ENCODE data around the gene TANK. TPM values are rescaled to one million over a fixed set of nuclear protein-coding genes. Genes with fewer than 3 reads are reported as not detected.
"Not testable (repeated sequence)": the region's sequence is repeated elsewhere in the genome, so short reads cannot be mapped to it uniquely, and the experiment has no call there.

Gene TANK
- total RNA-seq, 2 experiments from 2014 or later = 133 to 147 TPM

- H3K9me3 Mint-ChIP-seq (ENCODE audit: low read depth) = no peaks in the 10 kb centered on the region
- CTCF ChIA-PET = interaction anchor here (0.9 to 1.7 kb wide), 3 partner anchors 10 to 59 kb away, joined by 3 to 6 read pairs (median 4); no protein-coding TSS in a partner anchor
- peak; percentile 60 for DNase-seq
- H3K36me3 Mint-ChIP-seq = peaks cover 4% of the 10 kb centered on the region
- H3K27me3 Mint-ChIP-seq = no peaks in the 10 kb centered on the region
- peak; percentile 91 for ATAC-seq
- peak overlapping the region; percentile 44 for H3K27ac Mint-ChIP-seq
- H3K4me3 Mint-ChIP-seq = peak overlapping the region; percentile 4
- H3K4me1 Mint-ChIP-seq = peaks cover 24% of the 10 kb centered on the region
Observed at GRCh38 chr2:161122772-161123530, 37.3 kb upstream of the TANK start.

GRCh38 chr2:161123531-161124030, 36.6 kb upstream of the TANK start:
- Mint-ChIP-seq H3K27ac (peak overlapping the region; percentile 44), H3K4me3 (peak overlapping the region; percentile 4), H3K9me3 (ENCODE audit: low read depth) (no peaks in the 10 kb centered on the region), H3K4me1 (peaks cover 24% of the 10 kb centered on the region), H3K36me3 (peaks cover 5% of the 10 kb centered on the region), H3K27me3 (no peaks in the 10 kb centered on the region)
- no peak for DNase-seq
- CTCF ChIA-PET = interaction anchor here (0.9 to 1.7 kb wide), 2 partner anchors 12 to 60 kb away, joined by 3 to 6 read pairs; no protein-coding TSS in a partner anchor
- peak; percentile 18 for ATAC-seq

GRCh38 chr2:161124201-161124600, 36.0 kb upstream of the TANK start:
- Mint-ChIP-seq H3K27me3 (peaks cover 3% of the 10 kb centered on the region), H3K4me1 (peaks cover 24% of the 10 kb centered on the region), H3K9me3 (ENCODE audit: low read depth) (no peaks in the 10 kb centered on the region), H3K4me3 (no peak overlapping the region), H3K36me3 (peaks cover 8% of the 10 kb centered on the region), H3K27ac (no peak overlapping the region)
- CTCF ChIA-PET = interaction anchor here (1.2 to 2.2 kb wide), 2 partner anchors 10 to 60 kb away, joined by 3 to 8 read pairs; no protein-coding TSS in a partner anchor
- ATAC-seq (no peak), DNase-seq (no peak)

GRCh38 chr2:161128885-161129284, 31.3 kb upstream of the TANK start:
- H3K4me3 Mint-ChIP-seq = no peak overlapping the region
- H3K27ac Mint-ChIP-seq = no peak overlapping the region
- ATAC-seq (no peak), DNase-seq (no peak)
- H3K4me1 Mint-ChIP-seq = peaks cover 6% of the 10 kb centered on the region
- peaks cover 4% of the 10 kb centered on the region for H3K9me3 Mint-ChIP-seq (ENCODE audit: low read depth)
- peaks cover 18% of the 10 kb centered on the region for H3K36me3 Mint-ChIP-seq
- CTCF ChIA-PET = interaction anchor here (0.7 kb wide), 1 partner anchor 14 kb away, joined by 3 read pairs; no protein-coding TSS in a partner anchor
- peaks cover 7% of the 10 kb centered on the region for H3K27me3 Mint-ChIP-seq

GRCh38 chr2:161130354-161130753, 29.9 kb upstream of the TANK start:
- Mint-ChIP-seq H3K27me3 (peaks cover 7% of the 10 kb centered on the region), H3K9me3 (ENCODE audit: low read depth) (peaks cover 4% of the 10 kb centered on the region), H3K27ac (no peak overlapping the region), H3K4me3 (no peak overlapping the region), H3K36me3 (peaks cover 18% of the 10 kb centered on the region), H3K4me1 (peaks cover 6% of the 10 kb centered on the region)
- DNase-seq (no peak), ATAC-seq (no peak)
- CTCF ChIA-PET = no interaction called here

- H3K4me3 Mint-ChIP-seq = no peak overlapping the region
- peaks cover 7% of the 10 kb centered on the region for H3K27me3 Mint-ChIP-seq
- CTCF ChIA-PET = no interaction called here
- H3K4me1 Mint-ChIP-seq = peaks cover 10% of the 10 kb centered on the region
- H3K27ac Mint-ChIP-seq = no peak overlapping the region
- DNase-seq = no peak
- H3K9me3 Mint-ChIP-seq (ENCODE audit: low read depth) = peaks cover 4% of the 10 kb centered on the region
- no peak for ATAC-seq
- peaks cover 18% of the 10 kb centered on the region for H3K36me3 Mint-ChIP-seq
Observed at GRCh38 chr2:161131074-161131680, 29.1 kb upstream of the TANK start.

GRCh38 chr2:161131804-161132203, 28.4 kb upstream of the TANK start:
- no peak overlapping the region for H3K27ac Mint-ChIP-seq
- ATAC-seq (no peak), DNase-seq (no peak)
- H3K9me3 Mint-ChIP-seq (ENCODE audit: low read depth) = peaks cover 4% of the 10 kb centered on the region
- CTCF ChIA-PET = no interaction called here
- peaks cover 16% of the 10 kb centered on the region for H3K4me1 Mint-ChIP-seq
- H3K4me3 Mint-ChIP-seq = no peak overlapping the region
- peaks cover 7% of the 10 kb centered on the region for H3K27me3 Mint-ChIP-seq
- H3K36me3 Mint-ChIP-seq = peaks cover 18% of the 10 kb centered on the region

GRCh38 chr2:161132384-161132783, 27.8 kb upstream of the TANK start:
- H3K9me3 Mint-ChIP-seq (ENCODE audit: low read depth); H3K27me3 Mint-ChIP-seq; H3K4me3 Mint-ChIP-seq; H3K27ac Mint-ChIP-seq; DNase-seq; ATAC-seq: not testable (repeated sequence)
- peaks cover 17% of the 10 kb centered on the region for H3K4me1 Mint-ChIP-seq
- peaks cover 18% of the 10 kb centered on the region for H3K36me3 Mint-ChIP-seq
- CTCF ChIA-PET = interaction anchor here (1.5 kb wide), 1 partner anchor 39 kb away, joined by 3 read pairs; no protein-coding TSS in a partner anchor

- peaks cover 4% of the 10 kb centered on the region for H3K9me3 Mint-ChIP-seq (ENCODE audit: low read depth)
- no peak overlapping the region for H3K4me3 Mint-ChIP-seq
- peaks cover 7% of the 10 kb centered on the region for H3K27me3 Mint-ChIP-seq
- ATAC-seq (no peak), DNase-seq (no peak)
- H3K36me3 Mint-ChIP-seq = peaks cover 14% of the 10 kb centered on the region
- peaks cover 17% of the 10 kb centered on the region for H3K4me1 Mint-ChIP-seq
- no peak overlapping the region for H3K27ac Mint-ChIP-seq
- CTCF ChIA-PET = interaction anchor here (1.3 to 1.5 kb wide), 2 partner anchors 9 to 38 kb away, joined by 3 read pairs; no protein-coding TSS in a partner anchor
Observed at GRCh38 chr2:161133366-161133765, 26.9 kb upstream of the TANK start.

- Mint-ChIP-seq H3K4me3 (no peak overlapping the region), H3K27ac (no peak overlapping the region), H3K36me3 (peaks cover 12% of the 10 kb centered on the region), H3K4me1 (peaks cover 24% of the 10 kb centered on the region), H3K9me3 (ENCODE audit: low read depth) (peaks cover 4% of the 10 kb centered on the region), H3K27me3 (peaks cover 3% of the 10 kb centered on the region)
- no peak for DNase-seq
- ATAC-seq = no peak
- CTCF ChIA-PET = interaction anchor here (0.9 to 2.1 kb wide), 5 partner anchors 10 to 71 kb away, joined by 3 to 12 read pairs (median 4); no protein-coding TSS in a partner anchor
Observed at GRCh38 chr2:161134547-161135518, 25.4 kb upstream of the TANK start.

GRCh38 chr2:161135951-161136593, 24.2 kb upstream of the TANK start:
- ATAC-seq = no peak
- Mint-ChIP-seq H3K4me1 (peaks cover 32% of the 10 kb centered on the region), H3K27me3 (peaks cover 3% of the 10 kb centered on the region), H3K9me3 (ENCODE audit: low read depth) (peaks cover 4% of the 10 kb centered on the region), H3K4me3 (peak overlapping the region; percentile 84), H3K27ac (peak overlapping the region; percentile 91), H3K36me3 (peaks cover 11% of the 10 kb centered on the region)
- CTCF ChIA-PET = interaction anchor here (1.1 to 2.1 kb wide), 4 partner anchors 13 to 73 kb away, joined by 3 to 12 read pairs (median 5); no protein-coding TSS in a partner anchor
- no peak for DNase-seq

GRCh38 chr2:161136696-161137324, 23.4 kb upstream of the TANK start:
- Mint-ChIP-seq H3K27me3 (peaks cover 3% of the 10 kb centered on the region), H3K4me1 (peaks cover 39% of the 10 kb centered on the region), H3K36me3 (peaks cover 15% of the 10 kb centered on the region), H3K4me3 (peak overlapping the region; percentile 84), H3K9me3 (ENCODE audit: low read depth) (peaks cover 8% of the 10 kb centered on the region), H3K27ac (peak overlapping the region; percentile 91)
- no peak for DNase-seq
- CTCF ChIA-PET = interaction anchor here (1.1 to 2.1 kb wide), 4 partner anchors 14 to 73 kb away, joined by 3 to 12 read pairs (median 5); no protein-coding TSS in a partner anchor
- ATAC-seq = peak; percentile 76

Data from activated CD8-positive, alpha-beta memory T cell treated with anti-CD3 and anti-CD28 coated beads, Interleukin-2, amount 10 ng/mL, durations not matched to agents 7 days and 5 days (primary cell).